GM23338 (cell line): ENCODE measurements around the gene DRC7. TPM values are rescaled to one million over a fixed set of nuclear protein-coding genes. Genes with fewer than 3 reads are reported as not detected.
"Not testable (repeated sequence)": the region's sequence is repeated elsewhere in the genome, so short reads cannot be mapped to it uniquely, and the experiment has no call there.

ENCODE experiments used
- ATAC-seq: fragments of 200-7000 bp; cut with Tn5 transposase; 3 replicates; pipeline ENCODE4 v1.9.1; 2020
- DNase-seq: peaks from one replicate; pipeline ENCODE4 v3.0.0-alpha.2; 2015; ENCODE audit warnings: low spot score
- H2AFZ ChIP-seq: fragments of 200-600 bp; sonication (generic); 2 replicates; pipeline ENCODE4 v1.8.0; 2016; ENCODE audit warnings: antibody characterized with exemption, mild to moderate bottlenecking, moderate library complexity
- H3F3A ChIP-seq: fragments of 200-600 bp; sonication (generic); replicated peaks from 2 replicates; pipeline ENCODE4 v1.8.0; 2017; ENCODE audit warnings: antibody characterized with exemption, mixed run types, low read depth
- H3K27ac ChIP-seq: fragments of 200-600 bp; sonication (generic); 2 replicates; pipeline ENCODE4 v1.6.1; 2016; ENCODE audit warnings: low read depth
- H3K27me3 ChIP-seq: fragments of 200-600 bp; sonication (generic); 2 replicates; pipeline ENCODE4 v1.8.0; 2016; ENCODE audit warnings: mild to moderate bottlenecking, mixed run types, moderate library complexity; ENCODE audit not compliant: insufficient read depth
- H3K36me3 ChIP-seq: fragments of 200-600 bp; sonication (generic); 2 replicates; pipeline ENCODE4 v1.8.0; 2016; ENCODE audit warnings: mild to moderate bottlenecking; ENCODE audit not compliant: insufficient read depth
- H3K4me1 ChIP-seq: fragments of 200-600 bp; sonication (generic); 2 replicates; pipeline ENCODE4 v1.8.0; 2016; ENCODE audit warnings: mild to moderate bottlenecking, moderate library complexity; ENCODE audit not compliant: insufficient read depth
- H3K4me2 ChIP-seq: fragments of 200-600 bp; sonication (generic); 2 replicates; pipeline ENCODE4 v1.7.1; 2017; ENCODE audit warnings: mixed run types
- H3K4me3 ChIP-seq: fragments of 200-600 bp; sonication (generic); 2 replicates; pipeline ENCODE4 v1.6.1; 2016; ENCODE audit warnings: mixed run types
- H3K79me2 ChIP-seq: fragments of 200-600 bp; sonication (generic); replicated peaks from 2 replicates; pipeline ENCODE4 v1.8.0; 2017; ENCODE audit warnings: mild to moderate bottlenecking; ENCODE audit not compliant: insufficient read depth
- H3K9me2 ChIP-seq: fragments of 200-600 bp; sonication (generic); 2 replicates; pipeline ENCODE4 v1.8.0; 2017; ENCODE audit not compliant: insufficient read depth
- H4K20me1 ChIP-seq: fragments of 200-600 bp; sonication (generic); replicated peaks from 2 replicates; pipeline ENCODE4 v1.8.0; 2017; ENCODE audit warnings: mild to moderate bottlenecking; ENCODE audit not compliant: insufficient read depth
- H3K27ac Mint-ChIP-seq: 2 replicates; pipeline ENCODE4 v1.8.0; 2020; ENCODE audit warnings: inconsistent platforms, mild to moderate bottlenecking, moderate library complexity, mixed read lengths
- H3K27me3 Mint-ChIP-seq: 3 replicates; pipeline ENCODE4 v1.8.0; 2022; ENCODE audit warnings: low read depth, mild to moderate bottlenecking, moderate library complexity, mixed read lengths, inconsistent platforms; ENCODE audit not compliant: insufficient read depth, poor library complexity
- H3K36me3 Mint-ChIP-seq: 3 replicates; pipeline ENCODE4 v1.8.0; 2021; ENCODE audit warnings: low read depth, mild to moderate bottlenecking, inconsistent platforms, moderate library complexity, mixed read lengths
- H3K4me1 Mint-ChIP-seq: 3 replicates; pipeline ENCODE4 v1.8.0; 2020; ENCODE audit warnings: mild to moderate bottlenecking, inconsistent platforms, mixed read lengths
- H3K4me3 Mint-ChIP-seq: 3 replicates; pipeline ENCODE4 v1.8.0; 2021; ENCODE audit warnings: moderate library complexity, mild to moderate bottlenecking, inconsistent platforms, mixed read lengths
- H3K9me3 Mint-ChIP-seq: 3 replicates; pipeline ENCODE4 v1.8.0; 2020; ENCODE audit warnings: moderate library complexity, mild to moderate bottlenecking, inconsistent platforms, mixed read lengths
- EZH2 ChIP-seq: fragments of 200-600 bp; sonication (generic); IDR thresholded peaks from one replicate; pipeline ENCODE4 v1.8.0; 2017; ENCODE audit warnings: antibody characterized with exemption, mild to moderate bottlenecking, low read depth; ENCODE audit not compliant: unreplicated experiment
- NANOG ChIP-seq: IDR thresholded peaks from 2 replicates; pipeline ENCODE4 v1.6.1; 2016; ENCODE audit warnings: antibody characterized with exemption, borderline replicate concordance
- ZNF114 ChIP-seq: fragments of 250-450 bp; sonication (Bioruptor Pico); IDR thresholded peaks from 2 replicates; pipeline ENCODE4 v1.5.0; 2020; ENCODE audit warnings: mild to moderate bottlenecking, moderate library complexity
- ZNF462 ChIP-seq: fragments of 250-450 bp; sonication (Bioruptor Pico); IDR thresholded peaks from 2 replicates; pipeline ENCODE4 v1.5.0; 2020; ENCODE audit warnings: mild to moderate bottlenecking, moderate library complexity
- polyA plus RNA-seq: library from polyadenylated mRNA; unstranded; fragments of >200 nt; fragmentation: Nextera tagmentation; extraction: Ambion mirVana; gene quantifications from 2 replicates; pipeline ENCODE4 v1.2.1, GENCODE V29; 2016
- total RNA-seq: library from RNA; depleted of rRNA; stranded (reverse); fragments of >200 nt; shearing (Covaris generic); gene quantifications from 2 replicates; pipeline ENCODE4 v1.2.3, GENCODE V29; 2014
- TF ChIP-seq, protein P1 (sequence below): IDR thresholded peaks from one replicate; pipeline ENCODE4 v1.6.1; 2018; ENCODE audit warnings: antibody characterized with exemption; ENCODE audit not compliant: unreplicated experiment

Gene DRC7
- total and polyA plus RNA-seq, 2 experiments from 2014 or later: not detected

DNA sequence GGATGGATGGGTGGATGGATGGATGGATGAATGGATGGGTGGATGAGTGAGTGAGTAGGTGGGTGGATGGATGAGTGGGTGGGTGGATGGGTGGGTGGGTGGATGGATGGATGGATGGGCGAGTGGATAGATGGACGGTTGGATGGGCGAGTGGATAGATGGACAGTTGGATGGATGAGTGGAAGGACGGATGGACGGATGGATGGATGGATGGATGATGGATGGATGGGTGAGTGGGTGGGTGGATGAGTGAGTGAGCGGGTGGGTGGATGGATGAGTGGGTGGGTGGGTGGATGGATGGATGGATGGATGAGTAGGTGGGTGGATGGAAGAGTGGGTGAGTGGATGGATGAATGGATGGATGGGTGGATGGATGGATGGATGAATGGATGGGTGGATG, 35.2 kb downstream of the DRC7 start:
- not testable (repeated sequence) for H3K79me2 ChIP-seq, H3K9me2 ChIP-seq, H3K4me3 Mint-ChIP-seq, H3K36me3 ChIP-seq, H3K27ac ChIP-seq, H3K27me3 Mint-ChIP-seq, H2AFZ ChIP-seq, H3K27me3 ChIP-seq, DNase-seq, H3K4me2 ChIP-seq, H3K9me3 Mint-ChIP-seq, ATAC-seq, H3K4me3 ChIP-seq, H3K36me3 Mint-ChIP-seq, H3K27ac Mint-ChIP-seq, H3K4me1 ChIP-seq, H4K20me1 ChIP-seq, H3K4me1 Mint-ChIP-seq, H3F3A ChIP-seq

GRCh38 chr16:57730771-57731730, 36.4 kb downstream of the DRC7 start:
- Histone ChIP-seq H3K9me2 (no peaks in the 10 kb centered on the region), H3K27ac (no peak overlapping the region), H3F3A (no peaks in the 10 kb centered on the region), H3K79me2 (no peaks in the 10 kb centered on the region), H3K4me3 (no peak overlapping the region), H3K4me2 (no peak overlapping the region), H4K20me1 (no peaks in the 10 kb centered on the region), H3K4me1 (no peaks in the 10 kb centered on the region), H3K36me3 (no peaks in the 10 kb centered on the region), H3K27me3 (no peaks in the 10 kb centered on the region), H2AFZ (no peak overlapping the region)
- Mint-ChIP-seq H3K4me1 (no peaks in the 10 kb centered on the region; the same call in 2 of the 3 replicates), H3K27ac (no peak overlapping the region), H3K36me3 (peaks cover 5% of the 10 kb centered on the region; the same call in 1 of the 3 replicates), H3K27me3 (peaks cover 8% of the 10 kb centered on the region), H3K9me3 (no peaks in the 10 kb centered on the region; the same call in 2 of the 3 replicates), H3K4me3 (no peak overlapping the region)
- DNase-seq: no peak
- TF ChIP-seq, protein P1, sequence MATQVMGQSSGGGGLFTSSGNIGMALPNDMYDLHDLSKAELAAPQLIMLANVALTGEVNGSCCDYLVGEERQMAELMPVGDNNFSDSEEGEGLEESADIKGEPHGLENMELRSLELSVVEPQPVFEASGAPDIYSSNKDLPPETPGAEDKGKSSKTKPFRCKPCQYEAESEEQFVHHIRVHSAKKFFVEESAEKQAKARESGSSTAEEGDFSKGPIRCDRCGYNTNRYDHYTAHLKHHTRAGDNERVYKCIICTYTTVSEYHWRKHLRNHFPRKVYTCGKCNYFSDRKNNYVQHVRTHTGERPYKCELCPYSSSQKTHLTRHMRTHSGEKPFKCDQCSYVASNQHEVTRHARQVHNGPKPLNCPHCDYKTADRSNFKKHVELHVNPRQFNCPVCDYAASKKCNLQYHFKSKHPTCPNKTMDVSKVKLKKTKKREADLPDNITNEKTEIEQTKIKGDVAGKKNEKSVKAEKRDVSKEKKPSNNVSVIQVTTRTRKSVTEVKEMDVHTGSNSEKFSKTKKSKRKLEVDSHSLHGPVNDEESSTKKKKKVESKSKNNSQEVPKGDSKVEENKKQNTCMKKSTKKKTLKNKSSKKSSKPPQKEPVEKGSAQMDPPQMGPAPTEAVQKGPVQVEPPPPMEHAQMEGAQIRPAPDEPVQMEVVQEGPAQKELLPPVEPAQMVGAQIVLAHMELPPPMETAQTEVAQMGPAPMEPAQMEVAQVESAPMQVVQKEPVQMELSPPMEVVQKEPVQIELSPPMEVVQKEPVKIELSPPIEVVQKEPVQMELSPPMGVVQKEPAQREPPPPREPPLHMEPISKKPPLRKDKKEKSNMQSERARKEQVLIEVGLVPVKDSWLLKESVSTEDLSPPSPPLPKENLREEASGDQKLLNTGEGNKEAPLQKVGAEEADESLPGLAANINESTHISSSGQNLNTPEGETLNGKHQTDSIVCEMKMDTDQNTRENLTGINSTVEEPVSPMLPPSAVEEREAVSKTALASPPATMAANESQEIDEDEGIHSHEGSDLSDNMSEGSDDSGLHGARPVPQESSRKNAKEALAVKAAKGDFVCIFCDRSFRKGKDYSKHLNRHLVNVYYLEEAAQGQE: no peak
- no peak for ATAC-seq

DNA sequence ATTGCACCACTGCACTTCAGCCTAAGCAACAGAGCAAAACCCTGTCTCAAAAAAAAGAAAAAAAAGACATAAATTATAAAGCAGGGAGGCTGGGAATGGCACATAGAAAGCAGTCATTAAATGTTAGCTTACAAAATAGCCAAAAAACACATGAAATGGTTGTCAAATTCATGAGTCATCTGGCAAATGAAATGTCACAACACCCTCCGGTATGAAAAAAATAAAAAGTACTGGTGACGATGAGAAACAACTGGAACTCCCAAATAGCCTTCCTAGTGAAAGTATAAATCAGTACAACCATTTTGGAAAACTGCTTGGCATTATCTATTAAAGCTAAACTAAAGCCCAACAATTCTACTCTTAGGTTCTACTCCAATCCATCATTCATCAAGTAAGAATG, 37.4 kb downstream of the DRC7 start:
- H4K20me1 ChIP-seq: no peaks in the 10 kb centered on the region
- Mint-ChIP-seq H3K4me3 (no peak overlapping the region), H3K9me3 (no peaks in the 10 kb centered on the region; the same call in 2 of the 3 replicates), H3K27me3 (peaks cover 11% of the 10 kb centered on the region), H3K4me1 (peaks cover 7% of the 10 kb centered on the region), H3K36me3 (peaks cover 7% of the 10 kb centered on the region; the same call in 2 of the 3 replicates), H3K27ac (no peak overlapping the region)
- H3K36me3 ChIP-seq: no peaks in the 10 kb centered on the region
- H3F3A ChIP-seq: no peaks in the 10 kb centered on the region
- H3K4me1 ChIP-seq: peaks cover 8% of the 10 kb centered on the region; the same call in 1 of the 2 replicates
- no peak overlapping the region for H3K4me3 ChIP-seq
- DNase-seq (no peak), ATAC-seq (no peak)
- H3K27me3 ChIP-seq: no peaks in the 10 kb centered on the region
- no peaks in the 10 kb centered on the region for H3K9me2 ChIP-seq
- H3K4me2 ChIP-seq: no peak overlapping the region
- no peaks in the 10 kb centered on the region; the same call in 1 of the 2 replicates for H3K79me2 ChIP-seq
- no peak overlapping the region for H2AFZ ChIP-seq
- H3K27ac ChIP-seq: no peak overlapping the region
- no peak for TF ChIP-seq NANOG
- no peak for TF ChIP-seq ZNF114
- no peak for TF ChIP-seq ZNF462 (CRISPR knock-in tag)
- TF ChIP-seq EZH2: no peak
